Caco-2 (cell line): ENCODE data around the gene KIF16B. TPM values are rescaled to one million over a fixed set of nuclear protein-coding genes. Genes with fewer than 3 reads are reported as not detected.

Experiments used
- BruUV-seq: library from RNA; stranded (reverse); fragments of 400-500 nt; replicated peaks from 2 replicates; lab custom pipeline; 2021; lab: Mats Ljungman, UMichigan
- CTCF ChIA-PET: fragments of 300-600 bp; sonication (Branson Sonifier 250); formaldehyde crosslinking; loops from one replicate; lab custom pipeline; 2022; ENCODE audit warnings: antibody characterized with exemption; lab: Charles Lee
- POLR2A ChIA-PET: fragments of 300-600 bp; sonication (Branson Sonifier 250); formaldehyde crosslinking; loops from one replicate; lab custom pipeline; 2022; ENCODE audit warnings: antibody characterized with exemption; lab: Charles Lee
- DNase-seq, 2 experiments: peaks; one replicate each; pipeline versions ENCODE4 v3.0.0 to v3.0.0-alpha.2; 2020 to 2022
- H3K27me3 ChIP-seq: replicated peaks from 2 replicates; pipeline ENCODE4 v1.6.0; 2011; ENCODE audit warnings: low read length; ENCODE audit not compliant: control insufficient read depth, insufficient read depth
- H3K36me3 ChIP-seq: 2 replicates; pipeline ENCODE4 v1.5.1; 2011; ENCODE audit warnings: low read length; ENCODE audit not compliant: control insufficient read depth, insufficient read depth
- H3K4me1 ChIP-seq: fragments of 250-450 bp; sonication (Bioruptor Pico); 2 replicates; pipeline ENCODE4 v1.5.1; 2020; ENCODE audit warnings: mild to moderate bottlenecking
- H3K4me3 ChIP-seq: 2 replicates; pipeline ENCODE4 v1.5.1; 2011; ENCODE audit warnings: low read depth, mild to moderate bottlenecking, control low read depth, low read length
- H3K9me3 ChIP-seq: fragments of 250-450 bp; sonication (Bioruptor Pico); 2 replicates; pipeline ENCODE4 v1.5.1; 2020; ENCODE audit warnings: mild to moderate bottlenecking, moderate library complexity
- H3K27ac Mint-ChIP-seq: one replicate; pipeline ENCODE4 v1.8.0; 2022; ENCODE audit warnings: mixed read lengths; ENCODE audit not compliant: unreplicated experiment
- H3K27me3 Mint-ChIP-seq: one replicate; pipeline ENCODE4 v1.8.0; 2022; ENCODE audit warnings: mixed read lengths; ENCODE audit not compliant: insufficient read depth, unreplicated experiment
- H3K36me3 Mint-ChIP-seq: one replicate; pipeline ENCODE4 v1.8.0; 2022; ENCODE audit warnings: mild to moderate bottlenecking, mixed read lengths; ENCODE audit not compliant: insufficient read depth, unreplicated experiment
- H3K4me1 Mint-ChIP-seq: one replicate; pipeline ENCODE4 v1.8.0; 2022; ENCODE audit warnings: low read depth, mixed read lengths; ENCODE audit not compliant: unreplicated experiment
- H3K4me3 Mint-ChIP-seq: one replicate; pipeline ENCODE4 v1.8.0; 2022; ENCODE audit warnings: mild to moderate bottlenecking, moderate library complexity, mixed read lengths; ENCODE audit not compliant: unreplicated experiment
- H3K9me3 Mint-ChIP-seq: one replicate; pipeline ENCODE4 v1.8.0; 2022; ENCODE audit warnings: mixed read lengths; ENCODE audit not compliant: unreplicated experiment
- CTCF ChIP-seq, 2 experiments: fragments of 200-600 bp in 1 of 2; IDR thresholded peaks; 1 replicate in 1 of 2; 2 replicates in 1 of 2; pipeline versions ENCODE4 v1.5.1 to v1.8.0; 2011 to 2022; ENCODE audit warnings: antibody characterized with exemption in 1 of 2, control low read depth in 1 of 2, inconsistent platforms in 1 of 2, low read depth in 1 of 2, low read length in 1 of 2, mild to moderate bottlenecking in 1 of 2, moderate library complexity in 1 of 2; ENCODE audit not compliant: insufficient read depth in 1 of 2, severe bottlenecking in 1 of 2, unreplicated experiment in 1 of 2
- intact Hi-C: fragments of 100-400 bp; cut with micrococcal nuclease; formaldehyde crosslinking; loops from one replicate; pipeline ENCODE4 v1.10.0; 2022; ENCODE audit not compliant: unreplicated experiment
- total RNA-seq: library from RNA; stranded (reverse); gene quantifications from 2 replicates; pipeline ENCODE4 v1.2.3, GENCODE V29; 2022

Gene KIF16B
- total RNA-seq, 1 experiment from 2014 or later, result 11.3 TPM

- Mint-ChIP-seq H3K27me3 (no peaks in the 10 kb centered on the region), H3K27ac (peak overlapping the region; percentile 18), H3K4me1 (peaks cover 15% of the 10 kb centered on the region), H3K36me3 (no peaks in the 10 kb centered on the region), H3K4me3 (no peak overlapping the region), H3K9me3 (no peaks in the 10 kb centered on the region)
- peaks cover 13% of the 10 kb centered on the region for H3K4me1 ChIP-seq
- no peak for TF ChIP-seq CTCF (IDR thresholded peaks at IDR 0.05; ENCODE audit: insufficient read depth in 1 of 2, low read depth in 1 of 2, low read length in 1 of 2, severe bottlenecking in 1 of 2, unreplicated experiment in 1 of 2)
- no peaks in the 10 kb centered on the region for H3K27me3 ChIP-seq
- no TSS peak for BruUV-seq
- DNase-seq, result no peak
- H3K36me3 ChIP-seq, result 0 out of 2 replicates have a peak, but pooled peaks cover 1% of the 10 kb centered on the region
- no peak overlapping the region for H3K4me3 ChIP-seq
- intact Hi-C loops, result no loop called here
- ChIA-PET POLR2A (no interaction called here), CTCF (no interaction called here)
- no peaks in the 10 kb centered on the region for H3K9me3 ChIP-seq
Measured at GRCh38 chr20:16609066-16609465, 35.8 kb upstream of the KIF16B start.

GRCh38 chr20:16608277-16608650, 35.0 kb upstream of the KIF16B start:
- TF ChIP-seq CTCF (IDR thresholded peaks at IDR 0.05; ENCODE audit: insufficient read depth in 1 of 2, low read depth in 1 of 2, low read length in 1 of 2, severe bottlenecking in 1 of 2, unreplicated experiment in 1 of 2), result no peak
- Mint-ChIP-seq H3K27ac (no peak overlapping the region), H3K4me1 (peaks cover 15% of the 10 kb centered on the region), H3K27me3 (no peaks in the 10 kb centered on the region), H3K4me3 (no peak overlapping the region), H3K36me3 (no peaks in the 10 kb centered on the region), H3K9me3 (no peaks in the 10 kb centered on the region)
- no peak for DNase-seq
- BruUV-seq, result no TSS peak
- ChIA-PET POLR2A (no interaction called here), CTCF (no interaction called here)
- H3K9me3 ChIP-seq, result no peaks in the 10 kb centered on the region
- H3K36me3 ChIP-seq, result 0 out of 2 replicates have a peak, but pooled peaks cover 1% of the 10 kb centered on the region
- H3K4me3 ChIP-seq, result no peak overlapping the region
- no peaks in the 10 kb centered on the region for H3K27me3 ChIP-seq
- H3K4me1 ChIP-seq, result peaks cover 13% of the 10 kb centered on the region
- intact Hi-C loops, result no loop called here

GRCh38 chr20:16607364-16608276, 34.4 kb upstream of the KIF16B start:
- ChIA-PET POLR2A (no interaction called here), CTCF (no interaction called here)
- peaks cover 13% of the 10 kb centered on the region for H3K4me1 ChIP-seq
- H3K27ac Mint-ChIP-seq, result no peak overlapping the region
- no peaks in the 10 kb centered on the region for H3K27me3 ChIP-seq
- DNase-seq, result peak; percentile 27 to 49
- H3K9me3 Mint-ChIP-seq, result no peaks in the 10 kb centered on the region
- no peaks in the 10 kb centered on the region for H3K9me3 ChIP-seq
- intact Hi-C loops, result no loop called here
- H3K36me3 ChIP-seq, result 0 out of 2 replicates have a peak, but pooled peaks cover 1% of the 10 kb centered on the region
- TF ChIP-seq CTCF (IDR thresholded peaks at IDR 0.05; ENCODE audit: insufficient read depth in 1 of 2, low read depth in 1 of 2, low read length in 1 of 2, severe bottlenecking in 1 of 2, unreplicated experiment in 1 of 2), result no peak
- H3K27me3 Mint-ChIP-seq, result no peaks in the 10 kb centered on the region
- H3K4me1 Mint-ChIP-seq, result peaks cover 15% of the 10 kb centered on the region
- H3K4me3 Mint-ChIP-seq, result no peak overlapping the region
- no peaks in the 10 kb centered on the region for H3K36me3 Mint-ChIP-seq
- no peak overlapping the region for H3K4me3 ChIP-seq
- no TSS peak for BruUV-seq
